Measurements from ENCODE around the gene STX10. TPM values are rescaled to one million over a fixed set of nuclear protein-coding genes. Genes with fewer than 3 reads are reported as not detected.

Gene STX10
- total and polyA plus RNA-seq, 7 donors = 63.1 to 127 (median 71.1) TPM

DNA sequence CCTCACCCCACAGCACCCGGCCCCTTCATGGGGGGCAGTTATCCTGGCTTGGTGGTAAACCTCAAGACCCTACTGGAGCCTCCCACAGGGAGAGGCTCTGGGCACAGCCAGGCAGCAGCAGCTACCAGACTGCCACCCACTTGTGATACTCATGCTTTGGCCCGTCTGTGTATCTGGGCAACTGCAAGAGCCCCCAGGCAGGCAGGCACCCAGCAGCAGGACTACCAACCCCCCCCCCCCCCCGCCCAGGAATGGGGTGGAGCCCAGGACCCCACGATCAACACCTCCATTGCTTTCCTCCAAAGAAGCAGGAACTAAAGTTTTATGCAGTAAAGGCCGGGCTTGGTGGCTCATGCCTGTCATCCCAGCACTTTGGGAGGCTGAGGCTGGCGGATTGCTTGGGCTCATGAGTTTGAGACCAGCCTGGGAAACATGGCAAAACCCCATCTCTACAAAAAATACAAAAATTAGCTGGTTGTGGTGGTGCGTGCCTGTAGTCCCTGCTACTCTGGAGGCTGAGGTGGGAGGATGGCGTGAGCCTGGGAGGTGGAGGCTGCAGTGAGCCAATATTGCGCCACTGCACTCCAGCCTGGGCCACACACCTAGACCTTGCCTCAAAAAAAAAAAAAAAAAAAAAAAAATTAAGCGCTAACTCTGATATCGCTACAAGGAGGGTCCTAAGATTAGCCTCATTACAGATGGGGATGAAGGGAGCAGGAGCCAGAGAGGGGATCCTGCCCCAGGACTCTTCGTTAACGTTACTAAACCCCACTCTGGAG lies 46.4 kb downstream of the STX10 start:
- Histone ChIP-seq H3K4me3 (peak overlapping the region in 2 of 4 donors; percentile 17 to 29), H3K27me3 (no peaks in the 10 kb centered on the region), H3K9me3 (no peaks in the 10 kb centered on the region), H3K36me3 (peaks cover 0 to 7% (median 2%) of the 10 kb centered on the region in 4 donors), H3K4me1 (peaks cover 0 to 46% (median 36%) of the 10 kb centered on the region in 4 donors), H3K27ac (peak overlapping the region; percentile 74 to 95 (median 86))
- DNase-seq = no peak
- intact Hi-C loops (cut with DNase I) = loop anchor here (5.0 to 10.0 kb wide), 2 partner anchors 49 to 219 kb away; partner anchors contain the start of genes DNASE2, IER2, KLF1 and STX10
- TF ChIP-seq POLR2AphosphoS5 (IDR thresholded peaks at IDR 0.05) (no peak), EP300 (IDR thresholded peaks at IDR 0.05) (no peak), POLR2A (IDR thresholded peaks at IDR 0.05) (no peak)
- TF ChIP-seq, protein P1, sequence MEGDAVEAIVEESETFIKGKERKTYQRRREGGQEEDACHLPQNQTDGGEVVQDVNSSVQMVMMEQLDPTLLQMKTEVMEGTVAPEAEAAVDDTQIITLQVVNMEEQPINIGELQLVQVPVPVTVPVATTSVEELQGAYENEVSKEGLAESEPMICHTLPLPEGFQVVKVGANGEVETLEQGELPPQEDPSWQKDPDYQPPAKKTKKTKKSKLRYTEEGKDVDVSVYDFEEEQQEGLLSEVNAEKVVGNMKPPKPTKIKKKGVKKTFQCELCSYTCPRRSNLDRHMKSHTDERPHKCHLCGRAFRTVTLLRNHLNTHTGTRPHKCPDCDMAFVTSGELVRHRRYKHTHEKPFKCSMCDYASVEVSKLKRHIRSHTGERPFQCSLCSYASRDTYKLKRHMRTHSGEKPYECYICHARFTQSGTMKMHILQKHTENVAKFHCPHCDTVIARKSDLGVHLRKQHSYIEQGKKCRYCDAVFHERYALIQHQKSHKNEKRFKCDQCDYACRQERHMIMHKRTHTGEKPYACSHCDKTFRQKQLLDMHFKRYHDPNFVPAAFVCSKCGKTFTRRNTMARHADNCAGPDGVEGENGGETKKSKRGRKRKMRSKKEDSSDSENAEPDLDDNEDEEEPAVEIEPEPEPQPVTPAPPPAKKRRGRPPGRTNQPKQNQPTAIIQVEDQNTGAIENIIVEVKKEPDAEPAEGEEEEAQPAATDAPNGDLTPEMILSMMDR (IDR thresholded peaks at IDR 0.05) = no peak
- WGBS, 2 donors = 59 to 85% methylated on average over 13 of the region's 13 CpGs

DNA sequence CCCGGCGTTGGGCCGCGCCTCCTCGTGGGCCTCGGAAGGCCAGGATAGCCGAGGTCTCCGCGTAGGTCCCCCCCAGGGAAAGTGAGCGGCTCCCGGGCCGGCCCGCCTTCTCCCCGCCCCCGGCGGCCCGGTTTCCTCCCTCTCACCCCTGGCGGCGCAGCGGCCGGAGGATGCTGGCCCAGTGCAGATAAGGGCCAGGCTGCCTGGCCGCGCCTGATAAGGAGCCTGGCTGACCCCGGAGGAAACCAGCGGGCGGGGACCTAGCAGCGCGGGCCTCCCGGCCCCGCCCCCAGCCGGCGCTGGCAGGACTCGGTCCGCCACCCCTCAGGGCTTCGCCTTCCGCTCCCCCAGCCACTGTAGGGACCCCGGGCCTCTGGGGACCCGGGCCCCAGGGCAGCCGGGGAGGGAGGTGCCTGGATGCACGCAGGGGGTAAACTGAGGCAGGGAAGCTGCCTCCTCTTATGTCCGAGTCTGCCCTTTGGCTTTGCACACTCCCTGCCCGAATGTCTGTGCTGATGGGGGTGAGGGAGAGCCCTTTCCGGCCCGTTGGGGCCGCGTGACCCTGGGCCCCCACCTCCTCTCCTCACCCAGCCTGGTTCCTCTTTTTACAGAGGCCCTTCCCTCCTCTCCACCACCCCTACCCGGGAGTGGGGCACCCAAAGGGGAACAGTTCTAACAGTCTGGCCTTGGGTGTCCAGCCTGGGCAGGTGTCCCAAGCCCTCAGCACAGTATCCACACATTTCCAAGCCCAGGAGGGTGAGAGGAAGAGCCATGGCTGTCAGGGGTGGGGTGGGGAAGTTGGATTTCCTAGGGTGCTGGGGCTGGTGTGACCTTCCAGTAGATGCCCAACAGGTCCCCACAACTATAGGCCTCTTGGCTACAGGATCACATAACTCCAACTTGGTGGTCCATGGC lies 47.3 kb downstream of the STX10 start, which contains the start of gene LYL1:
Gene LYL1 (minus strand): TSS at position 193 of the 915 bp plus-strand sequence. CDS start 1,687 bp downstream, outside the sequence.
- DNase-seq = peak; percentile 83
- H3K9me3 ChIP-seq = no peaks in the 10 kb centered on the region
- no peaks in the 10 kb centered on the region for H3K27me3 ChIP-seq
- H3K4me1 ChIP-seq = peaks cover 0 to 55% (median 42%) of the 10 kb centered on the region in 4 donors
- TF ChIP-seq POLR2AphosphoS5 (IDR thresholded peaks at IDR 0.05) (peak; percentile 49 to 81 (median 71)), EP300 (IDR thresholded peaks at IDR 0.05) (no peak)
- peaks cover 0 to 7% (median 2%) of the 10 kb centered on the region in 4 donors for H3K36me3 ChIP-seq
- intact Hi-C loops (cut with DNase I) = loop anchor here (5.0 to 10.0 kb wide), 2 partner anchors 49 to 218 kb away; partner anchors contain the start of genes DNASE2, IER2, KLF1 and STX10
- H3K27ac ChIP-seq = peak within 1 kb of the TSS; percentile 74 to 95 (median 86)
- peak within 1 kb of the TSS; percentile 18 to 58 (median 46) for H3K4me3 ChIP-seq
- WGBS, 2 donors = 1% methylated on average over 47 of the region's 47 CpGs

GRCh38 chr19:13102416-13102665 lies 47.8 kb downstream of the STX10 start:
- intact Hi-C loops (cut with DNase I) = loop anchor here (5.0 to 10.0 kb wide), 2 partner anchors 50 to 218 kb away; partner anchors contain the start of genes DNASE2, IER2, KLF1 and STX10
- peak overlapping the region; percentile 18 to 58 (median 46) for H3K4me3 ChIP-seq
- H3K36me3 ChIP-seq = peaks cover 0 to 4% (median under 1%) of the 10 kb centered on the region in 4 donors
- peaks cover 0 to 61% (median 48%) of the 10 kb centered on the region in 4 donors for H3K4me1 ChIP-seq
- TF ChIP-seq POLR2A (IDR thresholded peaks at IDR 0.05) = no peak
- TF ChIP-seq, protein P1 (IDR thresholded peaks at IDR 0.05) = no peak
- TF ChIP-seq POLR2AphosphoS5 (IDR thresholded peaks at IDR 0.05) = no peak
- TF ChIP-seq EP300 (IDR thresholded peaks at IDR 0.05) = no peak
- H3K27me3 ChIP-seq = no peaks in the 10 kb centered on the region
- WGBS, 2 donors = 6 to 11% methylated on average over 7 of the region's 7 CpGs
- peak overlapping the region; percentile 74 to 95 (median 86) for H3K27ac ChIP-seq
- DNase-seq = no peak
- H3K9me3 ChIP-seq = no peaks in the 10 kb centered on the region

- TF ChIP-seq EP300 (IDR thresholded peaks at IDR 0.05) (no peak), POLR2A (IDR thresholded peaks at IDR 0.05) (no peak), POLR2AphosphoS5 (IDR thresholded peaks at IDR 0.05) (no peak)
- TF ChIP-seq, protein P1 (IDR thresholded peaks at IDR 0.05) = no peak
- DNase-seq = no peak
- Histone ChIP-seq H3K27me3 (no peaks in the 10 kb centered on the region), H3K36me3 (no peaks in the 10 kb centered on the region), H3K9me3 (no peaks in the 10 kb centered on the region), H3K4me1 (peaks cover 0 to 62% (median 49%) of the 10 kb centered on the region in 4 donors), H3K27ac (peak overlapping the region; percentile 74 to 95 (median 86)), H3K4me3 (peak overlapping the region; percentile 18 to 58 (median 46))
- intact Hi-C loops (cut with DNase I) = loop anchor here (5.0 to 10.0 kb wide), 2 partner anchors 50 to 217 kb away; partner anchors contain the start of genes DNASE2, IER2, KLF1 and STX10
- WGBS, 2 donors = 55 to 71% methylated on average over 7 of the region's 7 CpGs
These were observed 48.4 kb downstream of the STX10 start for GRCh38 chr19:13101590-13102415.

All from sigmoid colon (tissue), 7 donors.